Measurements from ENCODE around the gene CORIN. TPM values are rescaled to one million over a fixed set of nuclear protein-coding genes. Genes with fewer than 3 reads are reported as not detected.

The CORIN gene
- total RNA-seq, 1 donor from 2014 or later = 92.0 TPM

DNA sequence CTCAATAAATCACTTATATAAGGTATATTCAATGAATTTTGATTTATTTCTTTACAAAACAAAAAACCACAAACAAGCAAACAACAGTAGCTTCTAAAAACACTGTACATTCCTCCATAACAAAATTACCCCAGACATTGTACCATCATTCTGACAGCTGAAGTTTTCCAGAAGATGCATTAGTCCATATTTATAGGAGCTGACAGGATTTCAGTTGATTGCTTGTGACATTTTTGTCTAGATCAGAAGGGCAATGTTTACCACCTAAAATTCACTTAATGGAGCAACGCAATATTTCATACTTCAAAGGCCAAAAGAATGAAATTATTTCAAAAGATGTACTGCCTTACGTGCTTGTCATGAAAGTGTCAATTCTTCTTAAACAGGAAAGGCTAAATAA lies 185.8 kb downstream of the CORIN start:
- Histone ChIP-seq H3K9me3 (replicated peaks) (no peaks in the 10 kb centered on the region), H3K4me1 (peaks cover 8% of the 10 kb centered on the region), H3K27ac (replicated peaks) (no peak overlapping the region), H3K36me3 (no peaks in the 10 kb centered on the region), H3K27me3 (ENCODE audit: low read depth) (no peaks in the 10 kb centered on the region), H3K4me3 (no peak overlapping the region)
- no peak for DNase-seq
- intact Hi-C loops (cut with micrococcal nuclease) = no loop called here
- TF ChIP-seq, protein P1, sequence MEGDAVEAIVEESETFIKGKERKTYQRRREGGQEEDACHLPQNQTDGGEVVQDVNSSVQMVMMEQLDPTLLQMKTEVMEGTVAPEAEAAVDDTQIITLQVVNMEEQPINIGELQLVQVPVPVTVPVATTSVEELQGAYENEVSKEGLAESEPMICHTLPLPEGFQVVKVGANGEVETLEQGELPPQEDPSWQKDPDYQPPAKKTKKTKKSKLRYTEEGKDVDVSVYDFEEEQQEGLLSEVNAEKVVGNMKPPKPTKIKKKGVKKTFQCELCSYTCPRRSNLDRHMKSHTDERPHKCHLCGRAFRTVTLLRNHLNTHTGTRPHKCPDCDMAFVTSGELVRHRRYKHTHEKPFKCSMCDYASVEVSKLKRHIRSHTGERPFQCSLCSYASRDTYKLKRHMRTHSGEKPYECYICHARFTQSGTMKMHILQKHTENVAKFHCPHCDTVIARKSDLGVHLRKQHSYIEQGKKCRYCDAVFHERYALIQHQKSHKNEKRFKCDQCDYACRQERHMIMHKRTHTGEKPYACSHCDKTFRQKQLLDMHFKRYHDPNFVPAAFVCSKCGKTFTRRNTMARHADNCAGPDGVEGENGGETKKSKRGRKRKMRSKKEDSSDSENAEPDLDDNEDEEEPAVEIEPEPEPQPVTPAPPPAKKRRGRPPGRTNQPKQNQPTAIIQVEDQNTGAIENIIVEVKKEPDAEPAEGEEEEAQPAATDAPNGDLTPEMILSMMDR (IDR thresholded peaks at IDR 0.05; ENCODE audit: borderline replicate concordance) = no peak

DNA sequence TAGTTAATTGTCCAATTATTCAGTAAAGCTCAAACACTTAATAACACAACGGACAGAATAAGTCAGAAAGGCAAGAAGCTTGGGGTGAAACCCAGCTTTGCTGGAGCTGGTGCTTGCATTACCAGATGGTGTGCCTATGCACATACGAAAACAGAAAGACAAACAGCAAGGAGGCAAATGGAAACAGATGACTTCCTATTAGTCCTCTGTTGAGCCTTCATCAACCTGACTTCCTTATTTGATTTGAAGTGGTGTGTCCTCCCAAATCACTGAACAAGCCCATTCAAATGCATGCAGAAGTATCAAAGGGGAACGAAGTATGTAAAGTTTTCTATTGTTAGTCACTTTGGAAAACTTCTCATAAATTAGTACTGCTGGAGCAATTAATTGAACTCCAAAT lies 186.6 kb downstream of the CORIN start:
- DNase-seq = no peak
- Histone ChIP-seq H3K4me1 (peaks cover 15% of the 10 kb centered on the region), H3K4me3 (no peak overlapping the region), H3K27me3 (ENCODE audit: low read depth) (no peaks in the 10 kb centered on the region), H3K9me3 (replicated peaks) (no peaks in the 10 kb centered on the region), H3K36me3 (no peaks in the 10 kb centered on the region), H3K27ac (replicated peaks) (no peak overlapping the region)
- intact Hi-C loops (cut with micrococcal nuclease) = no loop called here
- TF ChIP-seq, protein P1 (IDR thresholded peaks at IDR 0.05; ENCODE audit: borderline replicate concordance) = no peak

DNA sequence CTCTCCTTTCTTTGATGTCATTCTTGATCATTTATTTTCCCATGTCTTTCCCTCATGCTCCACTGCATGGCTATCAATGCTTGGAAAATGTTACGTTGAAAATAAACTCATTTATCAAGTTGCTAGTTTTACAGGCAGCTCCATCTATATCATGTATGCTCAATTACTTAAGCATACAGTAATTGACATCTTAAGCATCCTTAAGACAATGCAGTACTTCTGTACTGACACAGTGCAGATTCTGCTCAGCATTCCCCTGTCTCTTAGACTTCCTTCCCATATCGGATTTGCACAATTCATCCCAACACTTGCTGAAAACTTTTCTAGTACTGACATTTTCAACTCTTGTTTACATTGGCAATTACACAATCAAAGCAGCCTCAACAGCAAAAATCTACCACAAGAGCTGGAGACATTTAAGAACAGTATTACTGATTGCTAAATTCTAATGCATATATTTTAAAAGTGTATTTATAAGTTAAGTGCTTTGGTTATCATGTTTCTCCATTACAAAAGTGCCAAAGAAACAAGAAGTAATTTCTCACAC lies 187.2 kb downstream of the CORIN start:
- Histone ChIP-seq H3K27ac (replicated peaks) (no peak overlapping the region), H3K4me3 (no peak overlapping the region), H3K27me3 (ENCODE audit: low read depth) (no peaks in the 10 kb centered on the region), H3K36me3 (no peaks in the 10 kb centered on the region), H3K4me1 (peaks cover 18% of the 10 kb centered on the region), H3K9me3 (replicated peaks) (no peaks in the 10 kb centered on the region)
- no peak for DNase-seq
- TF ChIP-seq, protein P1 (IDR thresholded peaks at IDR 0.05; ENCODE audit: borderline replicate concordance) = no peak
- intact Hi-C loops (cut with micrococcal nuclease) = no loop called here

DNA sequence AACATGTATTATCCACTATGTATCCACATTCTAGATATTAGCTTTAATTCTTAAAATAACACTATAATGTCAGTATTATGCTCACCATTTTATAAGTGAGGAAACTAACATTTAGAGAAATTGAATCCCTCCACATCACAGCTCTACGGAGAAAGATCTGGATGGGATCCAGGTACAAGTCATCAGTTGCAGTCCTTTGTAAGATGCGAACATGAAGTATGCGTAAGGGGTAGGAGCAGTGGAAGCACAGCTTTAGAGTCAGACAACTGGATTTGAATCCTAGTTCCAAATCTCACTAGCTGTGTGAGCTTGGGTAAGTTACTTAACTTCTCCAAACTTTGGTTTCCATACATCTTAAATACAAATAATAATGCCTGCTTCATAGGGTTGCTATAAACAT lies 190.3 kb downstream of the CORIN start:
- Histone ChIP-seq H3K4me1 (peaks cover 18% of the 10 kb centered on the region), H3K36me3 (peaks cover 5% of the 10 kb centered on the region), H3K27ac (replicated peaks) (peak overlapping the region; percentile 30), H3K9me3 (replicated peaks) (no peaks in the 10 kb centered on the region), H3K27me3 (ENCODE audit: low read depth) (no peaks in the 10 kb centered on the region), H3K4me3 (no peak overlapping the region)
- DNase-seq = no peak
- intact Hi-C loops (cut with micrococcal nuclease) = no loop called here
- TF ChIP-seq, protein P1 (IDR thresholded peaks at IDR 0.05; ENCODE audit: borderline replicate concordance) = no peak

DNA sequence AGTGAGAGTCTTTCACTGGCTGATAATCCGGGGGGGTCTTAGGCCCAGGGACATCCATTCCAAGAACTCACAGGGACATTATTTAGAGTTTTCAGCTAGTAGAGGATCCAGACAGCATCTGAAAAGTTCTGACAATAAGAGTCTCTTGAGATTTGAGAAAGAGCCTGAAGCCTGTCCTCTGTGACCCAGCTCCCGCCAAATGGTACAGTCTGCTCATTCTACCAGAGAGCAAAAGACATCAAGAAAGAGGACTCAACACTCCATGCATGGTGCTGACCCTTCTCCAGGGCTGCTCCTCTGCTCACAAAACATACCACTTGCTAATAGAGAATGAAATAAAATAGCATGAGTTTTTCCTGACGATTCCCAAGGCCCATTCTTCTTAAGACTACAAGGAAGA lies 190.8 kb downstream of the CORIN start:
- peak overlapping the region; percentile 30 for H3K27ac ChIP-seq (replicated peaks)
- H3K36me3 ChIP-seq = peaks cover 5% of the 10 kb centered on the region
- no peak for DNase-seq

More for the DNA sequence above, 190.8 kb downstream of the CORIN start:
- Histone ChIP-seq H3K4me1 (peaks cover 18% of the 10 kb centered on the region), H3K27me3 (ENCODE audit: low read depth) (no peaks in the 10 kb centered on the region), H3K4me3 (no peak overlapping the region), H3K9me3 (replicated peaks) (no peaks in the 10 kb centered on the region)
- TF ChIP-seq, protein P1 (IDR thresholded peaks at IDR 0.05; ENCODE audit: borderline replicate concordance) = no peak
- intact Hi-C loops (cut with micrococcal nuclease) = no loop called here
